CD4-positive, alpha-beta T cell treated with Interleukin-17A for 4 hours (primary cell): ENCODE measurements around the gene PPM1E.
A peak's percentile ranks its signal among the peaks of the same experiment; 100 is the strongest.

Source experiments
- DNase-seq: peaks from one replicate; pipeline ENCODE4 v3.0.0-alpha.2; 2020; ENCODE audit warnings: mixed read lengths

The PPM1E gene

DNA sequence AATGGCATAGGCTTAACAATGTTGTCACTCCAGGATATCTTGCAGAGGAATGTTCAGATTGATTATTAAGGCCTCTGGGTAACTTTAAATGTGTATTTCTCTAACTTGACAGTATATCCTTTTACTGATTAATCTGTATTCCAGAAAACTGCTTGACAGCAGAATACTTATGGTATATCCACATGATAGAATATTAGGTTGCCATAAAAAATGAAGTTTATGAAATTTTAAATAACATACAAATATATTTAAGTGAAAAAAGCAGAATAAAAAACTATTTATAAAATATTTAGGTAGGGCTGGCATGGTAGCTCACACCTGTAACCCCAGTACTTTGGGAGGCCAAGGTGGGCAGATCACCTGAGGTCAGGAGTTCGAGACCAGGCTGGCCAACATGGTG, 244.4 kb downstream of the PPM1E start:
- DNase-seq, result no peak

DNA sequence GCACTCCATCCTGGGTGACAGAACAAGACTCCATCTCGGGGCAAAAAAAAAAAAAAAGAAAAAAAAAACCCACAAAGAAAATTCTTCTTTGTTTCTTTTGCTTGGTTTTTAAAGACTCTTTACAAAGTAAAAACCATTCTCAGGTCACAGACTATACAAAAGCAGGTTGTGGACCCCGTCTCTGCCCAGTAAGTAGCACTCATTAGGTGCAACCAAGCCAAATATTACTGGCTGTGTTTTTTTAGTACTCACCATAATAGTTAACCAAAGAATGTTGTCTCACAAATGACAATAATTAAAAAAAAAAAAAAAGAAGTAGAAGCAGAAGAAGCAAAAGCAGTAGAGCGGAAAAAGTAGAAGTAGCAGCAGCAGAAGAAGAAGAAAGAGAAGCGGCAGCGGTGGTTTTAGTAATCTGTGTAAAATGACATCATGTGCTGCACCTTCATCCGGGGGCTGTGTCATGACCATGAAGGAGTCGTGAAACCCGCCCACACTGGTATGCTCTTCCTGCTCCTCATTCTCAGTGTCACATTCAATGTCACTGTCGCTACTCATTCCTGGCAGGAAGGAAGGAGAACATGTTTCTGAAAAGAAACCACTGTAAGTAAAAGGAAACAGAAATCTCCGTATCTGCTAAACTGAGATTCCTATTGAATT, 245.6 kb downstream of the PPM1E start:
- peak; percentile 80 for DNase-seq

- no peak for DNase-seq
These were observed 246.5 kb downstream of the PPM1E start for GRCh38 chr17:59002126-59002525.

- DNase-seq, result no peak
These were observed 247.2 kb downstream of the PPM1E start for GRCh38 chr17:59002848-59003247.

GRCh38 chr17:59003860-59004259, 248.2 kb downstream of the PPM1E start:
- no peak for DNase-seq

- DNase-seq, result peak; percentile 78
These were observed 248.9 kb downstream of the PPM1E start for GRCh38 chr17:59004338-59005111.

GRCh38 chr17:59007995-59008394, 252.3 kb downstream of the PPM1E start:
- DNase-seq, result no peak

DNA sequence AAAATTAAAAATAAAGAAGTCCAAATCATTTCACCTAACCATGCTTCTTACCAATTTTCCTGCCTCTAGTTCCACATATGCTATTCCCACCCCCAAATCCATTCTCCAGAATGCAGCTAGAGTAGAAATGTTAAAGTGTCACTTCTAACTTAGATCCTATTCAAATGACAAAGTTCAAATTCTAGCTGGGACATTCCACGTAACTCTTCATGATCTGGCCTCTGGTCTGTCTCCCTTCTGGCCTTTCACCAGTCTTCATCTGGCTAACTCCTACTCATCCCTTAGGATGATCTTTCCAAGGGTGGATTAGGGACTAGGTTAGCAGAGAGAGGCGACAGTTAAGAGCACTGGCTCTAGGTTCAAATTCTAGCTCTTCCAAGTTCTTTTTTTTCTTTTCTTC, 253.1 kb downstream of the PPM1E start:
- DNase-seq, result no peak

DNA sequence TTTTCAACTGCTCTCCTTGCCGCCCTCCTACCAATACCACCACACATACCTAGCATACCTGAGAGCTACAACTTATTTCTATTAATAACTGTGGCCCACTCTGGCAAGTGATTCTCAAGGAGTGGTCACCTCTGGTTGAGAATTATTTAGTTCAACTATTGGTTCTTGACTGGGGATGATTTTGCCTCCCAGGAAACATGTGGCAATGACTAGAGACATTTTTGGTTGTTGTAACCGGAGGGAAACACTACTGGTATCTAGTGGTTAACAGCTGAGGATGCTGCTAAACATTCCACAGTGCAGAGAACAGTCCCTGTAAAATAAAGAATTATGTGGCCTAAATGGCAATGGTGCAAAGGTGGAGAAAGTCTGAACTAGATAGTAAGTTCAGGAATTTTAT, 254.4 kb downstream of the PPM1E start:
- no peak for DNase-seq

GRCh38 chr17:59011975-59012374, 256.3 kb downstream of the PPM1E start:
- no peak for DNase-seq

- DNase-seq, result no peak
These were observed 262.4 kb downstream of the PPM1E start for GRCh38 chr17:59018019-59018418.

DNA sequence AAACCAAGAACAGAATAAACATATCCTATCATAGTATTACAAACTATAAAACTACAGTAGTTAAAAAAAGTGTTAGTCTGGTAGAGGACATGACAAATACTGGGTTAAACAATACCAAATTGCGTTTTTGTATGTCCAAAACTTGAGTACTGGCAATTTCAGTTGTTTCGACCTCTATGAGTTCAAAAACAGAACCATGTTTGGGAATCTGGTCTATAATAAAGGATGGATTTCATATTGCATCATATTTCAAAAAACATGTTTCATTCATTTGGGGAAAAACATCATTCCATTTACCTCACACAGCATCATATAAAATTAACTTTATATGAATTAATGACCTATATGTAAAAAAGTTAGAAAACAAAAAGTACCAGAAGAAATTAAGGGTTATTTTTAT, 269.3 kb downstream of the PPM1E start:
- no peak for DNase-seq

- DNase-seq, result no peak
These were observed 270.7 kb downstream of the PPM1E start for GRCh38 chr17:59026176-59026939.

GRCh38 chr17:59027750-59028149, 272.1 kb downstream of the PPM1E start:
- no peak for DNase-seq

DNA sequence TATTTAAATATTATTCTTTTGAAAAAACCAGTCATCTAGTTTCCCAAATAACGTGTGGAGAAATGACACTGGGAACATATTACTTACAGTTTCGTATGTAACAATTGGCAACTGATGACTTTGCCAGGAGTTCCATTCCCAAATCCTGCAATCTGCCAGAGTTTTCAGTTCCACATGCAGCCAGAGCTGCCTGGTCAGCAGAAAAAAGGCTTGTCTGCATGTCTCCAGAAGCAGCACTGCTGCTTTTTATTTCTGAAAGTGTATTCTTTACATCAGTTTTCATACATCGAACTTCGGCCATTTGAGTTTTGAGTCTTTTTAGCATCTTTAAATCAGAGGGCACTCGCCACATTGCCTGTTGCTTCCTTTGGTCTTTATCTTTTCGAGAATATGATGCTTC, 272.7 kb downstream of the PPM1E start:
- no peak for DNase-seq

DNA sequence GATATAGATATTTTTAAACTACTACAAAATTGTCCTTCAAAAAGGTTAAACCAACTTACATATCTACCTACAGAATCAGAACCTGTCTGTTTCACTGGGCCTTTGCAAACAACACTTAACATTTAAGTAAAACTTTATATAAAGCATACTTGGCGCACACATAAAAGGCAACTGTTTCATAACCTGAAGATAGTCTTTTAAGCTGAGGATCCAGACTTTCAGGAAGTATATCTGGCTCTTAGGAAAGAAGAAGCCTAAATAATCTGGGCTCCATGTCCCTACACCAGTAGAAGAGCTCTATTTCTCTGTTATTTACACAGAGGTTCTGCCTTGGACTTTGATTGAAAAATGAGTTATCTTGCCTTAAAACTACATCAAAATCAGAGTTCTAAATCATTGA, 275.2 kb downstream of the PPM1E start:
- DNase-seq, result no peak
